Liver (tissue), 9 donors: Measurements from ENCODE around the gene U2AF1L4. TPM values are rescaled to one million over a fixed set of nuclear protein-coding genes. Genes with fewer than 3 reads are reported as not detected.

Source experiments
- DNase-seq: peaks from one replicate; pipeline ENCODE4 v3.0.0-alpha.2; 2017; ENCODE audit warnings: low spot score
- H3K27ac ChIP-seq, 2 donors: one replicate each; pipeline ENCODE4 v1.7.0; 2013; ENCODE audit warnings: inconsistent platforms in 2 of 2, low read length in 2 of 2, control low read depth in 1 of 2, low read depth in 1 of 2, mild to moderate bottlenecking in 1 of 2
- H3K27me3 ChIP-seq, 4 donors: one replicate each; pipeline versions ENCODE4 v1.6.1 to v1.7.0; 2013; ENCODE audit warnings: low read length in 3 of 4, inconsistent platforms in 1 of 4, mild to moderate bottlenecking in 1 of 4, moderate library complexity in 1 of 4; ENCODE audit not compliant: control insufficient read depth in 4 of 4, insufficient read depth in 4 of 4
- H3K36me3 ChIP-seq, 4 donors: one replicate each; pipeline versions ENCODE4 v1.6.1 to v1.7.0; 2013; ENCODE audit warnings: low read length in 3 of 4, mild to moderate bottlenecking in 3 of 4, low read depth in 1 of 4, moderate library complexity in 1 of 4; ENCODE audit not compliant: control insufficient read depth in 4 of 4, insufficient read depth in 3 of 4
- H3K4me1 ChIP-seq, 4 donors: one replicate each; pipeline versions ENCODE4 v1.6.1 to v1.7.0; 2013; ENCODE audit warnings: low read length in 3 of 4, mild to moderate bottlenecking in 3 of 4, moderate library complexity in 1 of 4; ENCODE audit not compliant: control insufficient read depth in 4 of 4, insufficient read depth in 4 of 4
- H3K4me3 ChIP-seq, 3 donors: one replicate each; pipeline versions ENCODE4 v1.6.1 to v1.7.0; 2013; ENCODE audit warnings: low read length in 3 of 3, control low read depth in 1 of 3, low read depth in 1 of 3, mild to moderate bottlenecking in 1 of 3
- H3K9ac ChIP-seq, 2 donors: one replicate each; pipeline ENCODE4 v1.7.0; 2013; ENCODE audit warnings: low read length in 2 of 2, mild to moderate bottlenecking in 2 of 2, moderate library complexity in 2 of 2, control low read depth in 1 of 2, low read depth in 1 of 2
- H3K9me3 ChIP-seq, 4 donors: one replicate each; pipeline versions ENCODE4 v1.6.1 to v1.7.0; 2013; ENCODE audit warnings: low read length in 3 of 4; ENCODE audit not compliant: control insufficient read depth in 4 of 4
- ATF3 ChIP-seq: IDR thresholded peaks from 2 replicates; pipeline ENCODE4 v1.6.1; 2016; ENCODE audit warnings: antibody characterized with exemption
- EGR1 ChIP-seq, 2 donors: IDR thresholded peaks; 2 replicates each; pipeline ENCODE4 v1.6.1; 2016 to 2018; ENCODE audit warnings: antibody characterized with exemption in 2 of 2, low read depth in 2 of 2
- FOXA1 ChIP-seq: IDR thresholded peaks from 2 replicates; pipeline ENCODE4 v1.6.1; 2016; ENCODE audit warnings: antibody characterized with exemption
- FOXA2 ChIP-seq: IDR thresholded peaks from 2 replicates; pipeline ENCODE4 v1.6.1; 2016; ENCODE audit warnings: antibody characterized with exemption
- GABPA ChIP-seq, 2 donors: IDR thresholded peaks in 1 of 2; conservative IDR thresholded peaks in 1 of 2; 2 replicates each; pipeline ENCODE4 v1.6.1; 2016; ENCODE audit warnings: antibody characterized with exemption in 2 of 2, mild to moderate bottlenecking in 1 of 2, moderate library complexity in 1 of 2
- HNF4A ChIP-seq, 2 donors: conservative IDR thresholded peaks; 2 replicates each; pipeline ENCODE4 v1.6.1; 2016; ENCODE audit warnings: antibody characterized with exemption in 2 of 2, mild to moderate bottlenecking in 2 of 2
- JUND ChIP-seq, 2 donors: IDR thresholded peaks; 2 replicates each; pipeline ENCODE4 v1.6.1; 2016; ENCODE audit warnings: antibody characterized with exemption in 2 of 2
- NR2F2 ChIP-seq: IDR thresholded peaks from 2 replicates; pipeline ENCODE4 v1.6.1; 2016; ENCODE audit warnings: antibody characterized with exemption
- RAD21 ChIP-seq, 2 donors: IDR thresholded peaks; 2 replicates each; pipeline ENCODE4 v1.6.1; 2016; ENCODE audit warnings: antibody characterized with exemption in 2 of 2, mild to moderate bottlenecking in 2 of 2
- RXRA ChIP-seq, 2 donors: IDR thresholded peaks; 2 replicates each; pipeline ENCODE4 v1.6.1; 2017 to 2018; ENCODE audit warnings: antibody characterized with exemption in 2 of 2, mild to moderate bottlenecking in 1 of 2
- SP1 ChIP-seq: IDR thresholded peaks from 2 replicates; pipeline ENCODE4 v1.6.1; 2018; ENCODE audit warnings: antibody characterized with exemption, mild to moderate bottlenecking
- TAF1 ChIP-seq: conservative IDR thresholded peaks from 2 replicates; pipeline ENCODE4 v1.6.1; 2016; ENCODE audit warnings: antibody characterized with exemption, mild to moderate bottlenecking
- YY1 ChIP-seq: IDR thresholded peaks from 2 replicates; pipeline ENCODE4 v1.6.1; 2016; ENCODE audit warnings: antibody characterized with exemption, mild to moderate bottlenecking
- WGBS: extraction: QIAGEN DNeasy Blood & Tissue Kit; methylation state at CpG from one replicate; pipeline ENCODE4 v1.1.7; 2013; 5-methylcytosine and 5-hydroxymethylcytosine counted together
- polyA plus RNA-seq, 2 donors: library from polyadenylated mRNA; stranded (reverse) in 1 of 2; unstranded in 1 of 2; fragments of 200-250 nt in 1 of 2; fragments of >200 nt in 1 of 2; fragmentation: Nextera tagmentation in 1 of 2; extraction: Ambion mirVana in 1 of 2; gene quantifications; one replicate each; pipeline versions ENCODE4 v1.2.1 to v1.2.3, GENCODE V29; 2013 to 2015
- total RNA-seq, 2 donors: library from RNA; depleted of rRNA; stranded (reverse); fragments of >200 nt; gene quantifications; one replicate each; pipeline ENCODE4 v1.2.3, GENCODE V29; 2014
- TF ChIP-seq, protein P1 (sequence below): IDR thresholded peaks from 2 replicates; pipeline ENCODE4 v1.6.1; 2016; ENCODE audit warnings: antibody characterized with exemption, mild to moderate bottlenecking
- TF ChIP-seq, protein P2 (sequence below): IDR thresholded peaks from 2 replicates; pipeline ENCODE4 v1.6.1; 2016; ENCODE audit warnings: antibody characterized with exemption
- TF ChIP-seq, protein P3 (sequence below): IDR thresholded peaks from 2 replicates; pipeline ENCODE4 v1.6.1; 2016; ENCODE audit warnings: antibody characterized with exemption
- TF ChIP-seq, protein P4 (sequence below): fragments of 150-350 bp; IDR thresholded peaks from 2 replicates; pipeline ENCODE4 v1.5.1; 2017; ENCODE audit warnings: improper control_type of control experiment, low read depth, low read length; ENCODE audit not compliant: missing input control
- donor health status: healthy.
- donor health status: healthy.
- donor health status: healthy.
- donor health status: healthy.
- donor health status: healthy.

U2AF1L4 gene, protein sequence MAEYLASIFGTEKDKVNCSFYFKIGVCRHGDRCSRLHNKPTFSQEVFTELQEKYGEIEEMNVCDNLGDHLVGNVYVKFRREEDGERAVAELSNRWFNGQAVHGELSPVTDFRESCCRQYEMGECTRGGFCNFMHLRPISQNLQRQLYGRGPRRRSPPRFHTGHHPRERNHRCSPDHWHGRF
- 10 to 100 TPM in 1 of 2 donors, 1 to 10 TPM in 1; 4.5 to 14.8 TPM for total RNA-seq
- polyA plus RNA-seq: 10 to 100 TPM; 12.0 to 36.5 TPM

DNA sequence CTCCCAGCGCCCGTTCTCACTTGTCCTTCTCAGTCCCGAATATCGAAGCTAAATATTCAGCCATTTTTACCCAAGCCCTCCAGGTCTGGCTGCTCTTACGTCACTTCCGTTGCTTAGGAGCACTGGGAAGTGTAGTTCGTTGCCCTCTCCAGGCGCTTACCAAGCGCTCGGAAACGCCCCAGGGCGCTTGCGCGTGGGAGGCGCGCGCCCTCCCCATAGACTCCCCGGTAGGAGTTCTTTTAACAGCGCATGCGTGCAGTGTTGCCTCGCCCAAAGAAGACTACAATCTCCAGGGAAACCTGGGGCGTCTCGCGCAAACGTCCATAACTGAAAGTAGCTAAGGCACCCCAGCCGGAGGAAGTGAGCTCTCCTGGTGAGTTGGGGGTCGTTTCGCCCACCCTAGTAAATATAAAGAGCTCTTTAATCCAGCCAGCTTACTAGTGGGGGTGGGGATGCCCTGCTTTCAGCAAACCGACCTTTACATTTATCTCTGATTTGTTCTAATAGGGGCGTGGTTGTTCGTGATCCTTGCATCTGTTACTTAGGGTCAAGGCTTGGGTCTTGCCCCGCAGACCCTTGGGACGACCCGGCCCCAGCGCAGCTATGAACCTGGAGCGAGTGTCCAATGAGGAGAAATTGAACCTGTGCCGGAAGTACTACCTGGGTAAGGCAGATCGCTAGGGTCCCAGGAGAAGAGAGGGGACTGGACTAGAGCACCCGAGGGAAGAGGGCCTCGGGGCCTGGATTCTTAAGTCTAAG is at the start of gene U2AF1L4, which contains the start of gene PSENEN:
TSS of gene U2AF1L4 (minus strand) at position 91 of the 759 bp plus-strand sequence. CDS start at position 64, 27 bp downstream.
TSS of gene PSENEN (plus strand) at position 324 of the 759 bp plus-strand sequence. CDS start at position 604, 280 bp downstream.
- Histone ChIP-seq H3K36me3 (peaks cover 0 to 3% (median 0%) of the 10 kb centered on the region in 4 donors), H3K9ac (peak within 1 kb of the TSS; percentile 51 to 79), H3K4me3 (peak within 1 kb of the TSS; percentile 81 to 87 (median 82)), H3K27ac (peak within 1 kb of the TSS; percentile 98 to 99), H3K9me3 (no peaks in the 10 kb centered on the region), H3K27me3 (no peaks in the 10 kb centered on the region), H3K4me1 (peaks cover 6 to 47% (median 34%) of the 10 kb centered on the region in 4 donors)
- DNase-seq: peak; percentile 91
- no peak for TF ChIP-seq RAD21 (IDR thresholded peaks at IDR 0.05)
- TF ChIP-seq, protein P1, sequence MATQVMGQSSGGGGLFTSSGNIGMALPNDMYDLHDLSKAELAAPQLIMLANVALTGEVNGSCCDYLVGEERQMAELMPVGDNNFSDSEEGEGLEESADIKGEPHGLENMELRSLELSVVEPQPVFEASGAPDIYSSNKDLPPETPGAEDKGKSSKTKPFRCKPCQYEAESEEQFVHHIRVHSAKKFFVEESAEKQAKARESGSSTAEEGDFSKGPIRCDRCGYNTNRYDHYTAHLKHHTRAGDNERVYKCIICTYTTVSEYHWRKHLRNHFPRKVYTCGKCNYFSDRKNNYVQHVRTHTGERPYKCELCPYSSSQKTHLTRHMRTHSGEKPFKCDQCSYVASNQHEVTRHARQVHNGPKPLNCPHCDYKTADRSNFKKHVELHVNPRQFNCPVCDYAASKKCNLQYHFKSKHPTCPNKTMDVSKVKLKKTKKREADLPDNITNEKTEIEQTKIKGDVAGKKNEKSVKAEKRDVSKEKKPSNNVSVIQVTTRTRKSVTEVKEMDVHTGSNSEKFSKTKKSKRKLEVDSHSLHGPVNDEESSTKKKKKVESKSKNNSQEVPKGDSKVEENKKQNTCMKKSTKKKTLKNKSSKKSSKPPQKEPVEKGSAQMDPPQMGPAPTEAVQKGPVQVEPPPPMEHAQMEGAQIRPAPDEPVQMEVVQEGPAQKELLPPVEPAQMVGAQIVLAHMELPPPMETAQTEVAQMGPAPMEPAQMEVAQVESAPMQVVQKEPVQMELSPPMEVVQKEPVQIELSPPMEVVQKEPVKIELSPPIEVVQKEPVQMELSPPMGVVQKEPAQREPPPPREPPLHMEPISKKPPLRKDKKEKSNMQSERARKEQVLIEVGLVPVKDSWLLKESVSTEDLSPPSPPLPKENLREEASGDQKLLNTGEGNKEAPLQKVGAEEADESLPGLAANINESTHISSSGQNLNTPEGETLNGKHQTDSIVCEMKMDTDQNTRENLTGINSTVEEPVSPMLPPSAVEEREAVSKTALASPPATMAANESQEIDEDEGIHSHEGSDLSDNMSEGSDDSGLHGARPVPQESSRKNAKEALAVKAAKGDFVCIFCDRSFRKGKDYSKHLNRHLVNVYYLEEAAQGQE: peak; percentile 11
- TF ChIP-seq, protein P2, sequence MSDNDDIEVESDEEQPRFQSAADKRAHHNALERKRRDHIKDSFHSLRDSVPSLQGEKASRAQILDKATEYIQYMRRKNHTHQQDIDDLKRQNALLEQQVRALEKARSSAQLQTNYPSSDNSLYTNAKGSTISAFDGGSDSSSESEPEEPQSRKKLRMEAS: no peak
- TF ChIP-seq, protein P3, sequence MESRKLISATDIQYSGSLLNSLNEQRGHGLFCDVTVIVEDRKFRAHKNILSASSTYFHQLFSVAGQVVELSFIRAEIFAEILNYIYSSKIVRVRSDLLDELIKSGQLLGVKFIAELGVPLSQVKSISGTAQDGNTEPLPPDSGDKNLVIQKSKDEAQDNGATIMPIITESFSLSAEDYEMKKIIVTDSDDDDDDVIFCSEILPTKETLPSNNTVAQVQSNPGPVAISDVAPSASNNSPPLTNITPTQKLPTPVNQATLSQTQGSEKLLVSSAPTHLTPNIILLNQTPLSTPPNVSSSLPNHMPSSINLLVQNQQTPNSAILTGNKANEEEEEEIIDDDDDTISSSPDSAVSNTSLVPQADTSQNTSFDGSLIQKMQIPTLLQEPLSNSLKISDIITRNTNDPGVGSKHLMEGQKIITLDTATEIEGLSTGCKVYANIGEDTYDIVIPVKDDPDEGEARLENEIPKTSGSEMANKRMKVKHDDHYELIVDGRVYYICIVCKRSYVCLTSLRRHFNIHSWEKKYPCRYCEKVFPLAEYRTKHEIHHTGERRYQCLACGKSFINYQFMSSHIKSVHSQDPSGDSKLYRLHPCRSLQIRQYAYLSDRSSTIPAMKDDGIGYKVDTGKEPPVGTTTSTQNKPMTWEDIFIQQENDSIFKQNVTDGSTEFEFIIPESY: peak; percentile 91
- peak; percentile 97 for TF ChIP-seq YY1
- TF ChIP-seq HNF4A (conservative IDR thresholded peaks at IDR 0.05): peak in 1 of 2 donors; percentile 3
- TF ChIP-seq RXRA (IDR thresholded peaks at IDR 0.05): peak in 1 of 2 donors; percentile 28
- TF ChIP-seq GABPA (IDR thresholded peaks at IDR 0.05 in 1 of 2, conservative IDR thresholded peaks at IDR 0.05 in 1 of 2): peak; percentile 78 to 94
- peak; percentile 87 to 93 for TF ChIP-seq EGR1 (IDR thresholded peaks at IDR 0.05; ENCODE audit: low read depth in 2 of 2)
- peak; percentile 3 for TF ChIP-seq ATF3
- TF ChIP-seq SP1: no peak
- TF ChIP-seq TAF1: no peak
- WGBS: under 1% methylated on average over 40 of the region's 40 CpGs

DNA sequence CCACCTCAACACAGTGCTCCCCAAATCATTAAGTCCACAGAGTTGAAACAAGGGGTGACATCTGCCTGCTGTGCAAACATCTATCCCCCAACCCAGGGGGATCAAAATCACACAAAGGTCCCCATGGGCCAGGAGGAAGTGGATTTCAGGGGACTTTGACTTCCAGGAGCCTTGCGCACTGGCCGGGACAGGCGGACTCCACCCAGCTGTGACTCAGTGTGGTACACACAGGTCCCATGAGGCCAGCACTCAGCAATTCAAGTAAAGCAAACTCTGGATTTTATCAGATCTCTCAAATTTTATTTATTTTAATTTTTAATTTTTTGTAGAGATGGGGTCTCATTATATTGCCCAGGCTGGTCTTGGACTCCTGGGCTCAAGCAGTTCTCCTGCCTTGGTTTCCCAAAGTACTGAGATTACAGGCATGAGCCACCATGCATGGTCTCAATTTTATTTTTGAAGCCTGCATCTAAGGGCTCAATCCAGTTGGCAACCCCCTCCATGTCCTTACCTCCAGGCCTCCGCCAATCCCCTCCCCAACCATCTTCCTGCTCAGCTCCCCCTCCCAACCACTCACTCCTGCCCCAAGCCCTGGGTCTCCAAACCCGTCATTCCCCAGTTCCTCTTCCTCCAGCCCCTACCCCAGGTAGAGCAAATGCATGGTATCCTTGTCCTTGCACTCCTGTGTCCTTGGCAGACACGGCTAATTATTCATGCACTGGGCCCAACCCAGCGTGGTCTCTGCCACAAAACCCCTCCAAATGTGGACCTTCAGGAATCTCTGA is 48.4 kb upstream of the U2AF1L4 start:
- 86% methylated on average over 7 of the region's 7 CpGs for WGBS
- Histone ChIP-seq H3K9ac (no peak overlapping the region), H3K27me3 (no peaks in the 10 kb centered on the region), H3K27ac (no peak overlapping the region), H3K4me1 (peaks cover 0 to 4% (median 2%) of the 10 kb centered on the region in 4 donors), H3K4me3 (no peak overlapping the region), H3K9me3 (no peaks in the 10 kb centered on the region), H3K36me3 (no peaks in the 10 kb centered on the region)
- TF ChIP-seq JUND (IDR thresholded peaks at IDR 0.05) (no peak), TAF1 (no peak), FOXA1 (no peak), NR2F2 (no peak), FOXA2 (no peak), YY1 (no peak), ATF3 (no peak)
- TF ChIP-seq, protein P4, sequence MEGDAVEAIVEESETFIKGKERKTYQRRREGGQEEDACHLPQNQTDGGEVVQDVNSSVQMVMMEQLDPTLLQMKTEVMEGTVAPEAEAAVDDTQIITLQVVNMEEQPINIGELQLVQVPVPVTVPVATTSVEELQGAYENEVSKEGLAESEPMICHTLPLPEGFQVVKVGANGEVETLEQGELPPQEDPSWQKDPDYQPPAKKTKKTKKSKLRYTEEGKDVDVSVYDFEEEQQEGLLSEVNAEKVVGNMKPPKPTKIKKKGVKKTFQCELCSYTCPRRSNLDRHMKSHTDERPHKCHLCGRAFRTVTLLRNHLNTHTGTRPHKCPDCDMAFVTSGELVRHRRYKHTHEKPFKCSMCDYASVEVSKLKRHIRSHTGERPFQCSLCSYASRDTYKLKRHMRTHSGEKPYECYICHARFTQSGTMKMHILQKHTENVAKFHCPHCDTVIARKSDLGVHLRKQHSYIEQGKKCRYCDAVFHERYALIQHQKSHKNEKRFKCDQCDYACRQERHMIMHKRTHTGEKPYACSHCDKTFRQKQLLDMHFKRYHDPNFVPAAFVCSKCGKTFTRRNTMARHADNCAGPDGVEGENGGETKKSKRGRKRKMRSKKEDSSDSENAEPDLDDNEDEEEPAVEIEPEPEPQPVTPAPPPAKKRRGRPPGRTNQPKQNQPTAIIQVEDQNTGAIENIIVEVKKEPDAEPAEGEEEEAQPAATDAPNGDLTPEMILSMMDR: no peak
- DNase-seq: no peak
